B cell (primary cell): ENCODE data around the gene SPTBN2.

Source experiments
- CTCF ChIP-seq: fragments of 200-600 bp; IDR thresholded peaks from one replicate; pipeline ENCODE4 v1.8.0; 2022; ENCODE audit warnings: antibody characterized with exemption, mild to moderate bottlenecking
- EZH2 ChIP-seq: IDR thresholded peaks from 2 replicates; pipeline ENCODE4 v1.6.1; 2012; ENCODE audit warnings: borderline replicate concordance, low read depth, mild to moderate bottlenecking, moderate library complexity, low read length; ENCODE audit not compliant: insufficient read depth, poor library complexity, severe bottlenecking

- TF ChIP-seq CTCF (no peak), EZH2 (no peak)
Observed at GRCh38 chr11:66768088-66768521, 39.1 kb upstream of the SPTBN2 start.
